Right cardiac atrium (tissue), 5 donors: ENCODE data around the gene VTCN1. TPM values are rescaled to one million over a fixed set of nuclear protein-coding genes. Genes with fewer than 3 reads are reported as not detected.
"Not testable (repeated sequence)": the region's sequence is repeated elsewhere in the genome, so short reads cannot be mapped to it uniquely, and the experiment has no call there.

ENCODE experiments used
- ATAC-seq, 2 donors: fragments of 200-7000 bp; cut with Tn5 transposase; one replicate each; pipeline versions ENCODE4 v1.8.0 to v1.9.1; 2020; ENCODE audit warnings: moderate library complexity in 2 of 2, mild to moderate bottlenecking in 1 of 2
- DNase-seq, 3 donors: peaks; one replicate each; pipeline ENCODE4 v3.0.0-alpha.2; 2020
- H3K27ac ChIP-seq: one replicate; pipeline ENCODE4 v1.5.1; 2013; ENCODE audit warnings: mild to moderate bottlenecking, low read length, control low read depth, moderate library complexity
- H3K27me3 ChIP-seq: one replicate; pipeline ENCODE4 v1.6.1; 2013; ENCODE audit not compliant: control insufficient read depth, insufficient read depth
- H3K4me1 ChIP-seq: one replicate; pipeline ENCODE4 v1.6.1; 2013; ENCODE audit warnings: low read length; ENCODE audit not compliant: control insufficient read depth, insufficient read depth
- H3K4me3 ChIP-seq: one replicate; pipeline ENCODE4 v1.5.1; 2013; ENCODE audit warnings: low read length, control low read depth
- H3K9me3 ChIP-seq: one replicate; pipeline ENCODE4 v1.6.1; 2013; ENCODE audit warnings: low read length; ENCODE audit not compliant: control insufficient read depth
- WGBS: extraction: QIAGEN DNeasy Blood & Tissue Kit; methylation state at CpG from one replicate; pipeline ENCODE4 v1.1.7; 2013; 5-methylcytosine and 5-hydroxymethylcytosine counted together
- intact Hi-C, 4 donors: fragments of 100-400 bp; cut with DNase I; formaldehyde crosslinking; loops; one replicate each; pipeline versions ENCODE4 v1.11.0 to v1.14.0; 2022 to 2023
- polyA plus RNA-seq: library from polyadenylated mRNA; stranded (reverse); fragments of 200-250 nt; gene quantifications from one replicate; pipeline ENCODE4 v1.2.3, GENCODE V29; 2013
- total RNA-seq, 4 donors: library from RNA; stranded (reverse); fragmentation: NEBNext Ultra II Directional; extraction: Animal tissue kit (Norgen Biotek cat#: 25700); gene quantifications; one replicate each; pipeline ENCODE4 v1.2.1, GENCODE V29; 2021
- donor health status: healthy with polysubstance abuse.
- donor health status: DM: no; HTN: yes; CAD: no.
- donor health status: DM: no; HTN: no; CAD: no.
- donor health status: DM: no; HTN: yes; CAD: no; lungs with severe emphysema.
- donor health status: DM: yes; HTN: yes; CAD: no.

The VTCN1 gene
- total and polyA plus RNA-seq, 5 donors = 0.05 to 0.25 (median 0.11) TPM; not detected in 2

GRCh38 chr1:117123274-117123673, 87.5 kb downstream of the VTCN1 start:
- intact Hi-C loops = loop anchor here in 3 of 4 donors (5.0 to 10.0 kb wide), 3 partner anchors 48 to 242 kb away; partner anchors contain the start of gene MAN1A2 (in 1 of the 3)
- Histone ChIP-seq H3K9me3 (no peaks in the 10 kb centered on the region), H3K4me1 (no peaks in the 10 kb centered on the region), H3K27me3 (no peaks in the 10 kb centered on the region), H3K27ac (no peak overlapping the region), H3K4me3 (no peak overlapping the region)
- DNase-seq (no peak), ATAC-seq (no peak)
- 95% methylated on average over 2 of the region's 2 CpGs for WGBS

- Histone ChIP-seq H3K27ac (peak overlapping the region; percentile 98), H3K9me3 (no peaks in the 10 kb centered on the region), H3K4me1 (no peaks in the 10 kb centered on the region), H3K4me3 (peak overlapping the region; percentile 91), H3K27me3 (no peaks in the 10 kb centered on the region)
- WGBS = 24% methylated on average over 32 of the region's 32 CpGs
- intact Hi-C loops = loop anchor here in 3 of 4 donors (5.0 to 10.0 kb wide), 3 partner anchors 48 to 242 kb away; partner anchors contain the start of gene MAN1A2 (in 1 of the 3)
- peak in 1 of 2 donors; percentile 32 for ATAC-seq
- DNase-seq = no peak
Measured at GRCh38 chr1:117122330-117123025, 88.2 kb downstream of the VTCN1 start.

- DNase-seq (peak; percentile 97 to 99 (median 98)), ATAC-seq (peak; percentile 99)
- Histone ChIP-seq H3K4me3 (peak within 1 kb of the TSS; percentile 91), H3K9me3 (no peaks in the 10 kb centered on the region), H3K4me1 (no peaks in the 10 kb centered on the region), H3K27me3 (no peaks in the 10 kb centered on the region), H3K27ac (peak within 1 kb of the TSS; percentile 98)
- intact Hi-C loops = loop anchor here in 3 of 4 donors (5.0 to 10.0 kb wide), 3 partner anchors 47 to 243 kb away; partner anchors contain the start of gene MAN1A2 (in 1 of the 3)
- under 1% methylated on average over 71 of the region's 71 CpGs for WGBS
Measured at GRCh38 chr1:117121589-117122329, 89.0 kb downstream of the VTCN1 start, which contains the start of gene TRIM45. TRIM45 (minus strand) TSS chr1:117121749; CDS start chr1:117121201, 548 bp downstream.

- Histone ChIP-seq H3K27me3 (no peaks in the 10 kb centered on the region), H3K4me3 (peak overlapping the region; percentile 91), H3K4me1 (no peaks in the 10 kb centered on the region), H3K9me3 (no peaks in the 10 kb centered on the region), H3K27ac (peak overlapping the region; percentile 85)
- intact Hi-C loops = loop anchor here in 3 of 4 donors (5.0 to 10.0 kb wide), 3 partner anchors 46 to 244 kb away; partner anchors contain the start of gene MAN1A2 (in 1 of the 3)
- 11% methylated on average over 29 of the region's 29 CpGs for WGBS
- DNase-seq = peak in 1 of 3 donors; percentile 13
- ATAC-seq = peak; percentile 64 to 69
Measured at GRCh38 chr1:117120774-117121588, 89.7 kb downstream of the VTCN1 start.

- H3K27ac ChIP-seq, DNase-seq, intact Hi-C loops, H3K9me3 ChIP-seq, H3K4me1 ChIP-seq, H3K27me3 ChIP-seq, ATAC-seq, H3K4me3 ChIP-seq: not testable (repeated sequence)
- WGBS = 96% methylated on average over 10 of the region's 10 CpGs
Measured at GRCh38 chr1:117119144-117119543, 91.6 kb downstream of the VTCN1 start.

GRCh38 chr1:117118137-117118536, 92.6 kb downstream of the VTCN1 start:
- no peak for DNase-seq
- no peak for ATAC-seq
- Histone ChIP-seq H3K27me3 (no peaks in the 10 kb centered on the region), H3K4me1 (no peaks in the 10 kb centered on the region), H3K27ac (no peak overlapping the region), H3K4me3 (no peak overlapping the region), H3K9me3 (no peaks in the 10 kb centered on the region)
- intact Hi-C loops = no loop called here
- 84% methylated on average over 12 of the region's 12 CpGs for WGBS

DNA sequence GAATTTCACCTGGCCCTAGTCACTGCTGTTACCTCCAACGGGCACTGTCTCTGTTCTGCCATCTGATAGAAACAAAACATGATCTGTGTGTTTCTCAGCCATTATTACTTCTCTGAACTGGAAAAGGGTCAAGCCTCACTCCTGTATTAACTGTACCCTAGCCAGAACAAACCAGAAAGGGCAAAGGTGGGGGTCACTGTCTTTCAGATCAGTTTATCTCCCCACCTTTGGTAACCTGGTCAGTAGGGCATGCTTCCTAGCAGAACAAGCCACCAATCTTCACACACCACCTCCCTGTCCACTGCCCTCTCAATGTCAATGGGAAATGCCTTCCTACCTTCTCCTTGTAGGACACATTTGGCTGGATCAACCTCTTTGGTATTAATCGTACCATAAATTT, 93.0 kb downstream of the VTCN1 start:
- DNase-seq = no peak
- intact Hi-C loops = no loop called here
- no peaks in the 10 kb centered on the region for H3K4me1 ChIP-seq
- no peak overlapping the region for H3K4me3 ChIP-seq
- peak overlapping the region; percentile 23 for H3K27ac ChIP-seq
- no peaks in the 10 kb centered on the region for H3K9me3 ChIP-seq
- H3K27me3 ChIP-seq = no peaks in the 10 kb centered on the region
- ATAC-seq = no peak
- 67% methylated on average over 2 of the region's 2 CpGs for WGBS

DNA sequence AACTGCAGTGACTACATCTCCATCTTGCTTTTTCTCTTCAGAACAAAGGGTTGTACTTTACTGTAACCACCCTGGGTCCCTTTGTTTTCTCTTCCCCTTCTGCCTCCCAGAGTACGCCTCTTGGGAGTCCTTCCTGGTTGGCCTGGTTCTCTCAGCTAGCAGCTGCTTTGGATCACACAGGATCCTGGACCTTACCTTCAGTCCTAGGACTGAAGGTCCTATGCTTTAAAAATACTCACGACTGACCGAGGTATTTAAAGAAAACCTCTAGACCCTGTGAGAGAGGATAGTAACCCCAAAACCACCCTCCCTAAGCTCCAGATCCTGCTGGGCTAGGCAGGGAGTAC, 94.0 kb downstream of the VTCN1 start:
- Histone ChIP-seq H3K9me3 (no peaks in the 10 kb centered on the region), H3K27me3 (no peaks in the 10 kb centered on the region), H3K4me1 (no peaks in the 10 kb centered on the region), H3K27ac (no peak overlapping the region), H3K4me3 (no peak overlapping the region)
- intact Hi-C loops = no loop called here
- ATAC-seq (no peak), DNase-seq (no peak)
- 79% methylated on average over 3 of the region's 3 CpGs for WGBS

DNA sequence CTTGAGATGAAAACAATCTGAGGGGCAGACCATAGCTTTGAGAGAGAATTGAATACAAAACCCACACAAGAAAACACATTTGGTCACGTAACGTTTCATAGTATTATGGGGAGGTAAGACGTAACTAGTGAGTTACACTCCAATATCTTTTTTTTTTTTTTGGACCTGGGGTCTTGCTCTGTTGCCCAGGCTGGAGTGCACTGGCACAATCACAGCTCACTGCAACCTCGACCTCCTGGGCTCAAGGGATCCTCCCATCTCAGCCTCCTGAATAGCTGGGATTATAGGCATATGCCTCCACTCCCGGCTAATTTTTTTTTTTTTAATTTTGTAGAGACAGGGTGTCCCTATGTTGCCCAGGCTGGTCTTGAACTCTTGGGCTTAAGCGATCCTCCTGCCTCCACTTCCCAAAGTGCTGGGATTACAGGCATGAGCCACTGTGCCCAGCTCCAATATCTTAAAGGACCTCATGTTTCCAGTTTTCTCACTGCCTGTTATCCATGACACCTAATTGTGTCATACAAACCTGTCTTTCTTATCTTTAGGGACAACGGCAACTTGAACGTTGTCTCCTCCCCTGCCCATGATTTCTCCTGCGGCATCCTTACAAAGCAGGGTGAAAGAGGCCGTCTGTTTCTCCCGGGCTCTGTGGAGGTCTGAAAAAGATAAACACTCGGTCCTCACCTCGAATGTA, 94.5 kb downstream of the VTCN1 start:
- Histone ChIP-seq H3K27ac (no peak overlapping the region), H3K4me1 (no peaks in the 10 kb centered on the region), H3K27me3 (no peaks in the 10 kb centered on the region), H3K4me3 (no peak overlapping the region), H3K9me3 (no peaks in the 10 kb centered on the region)
- ATAC-seq (no peak), DNase-seq (no peak)
- 83% methylated on average over 13 of the region's 13 CpGs for WGBS
- intact Hi-C loops = no loop called here

DNA sequence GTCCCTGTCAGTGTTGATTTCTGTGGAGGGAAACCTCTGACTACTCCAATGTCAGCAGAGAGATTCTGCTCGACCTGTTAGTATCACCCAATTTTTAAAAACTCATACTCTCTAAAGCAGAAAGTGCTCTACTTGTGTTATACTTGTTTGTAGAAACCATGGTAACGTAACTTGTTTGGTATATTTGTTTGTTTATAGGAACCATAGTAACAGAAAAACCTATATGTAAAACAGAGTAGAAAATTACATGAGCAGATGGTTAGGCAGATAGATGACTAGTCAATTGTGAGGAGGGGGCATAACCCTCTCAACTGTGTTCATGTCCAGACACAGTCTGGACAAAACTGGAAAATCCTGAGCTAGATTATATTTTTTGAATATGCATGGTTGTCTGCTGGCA, 95.8 kb downstream of the VTCN1 start:
- no peak overlapping the region for H3K27ac ChIP-seq
- H3K4me1 ChIP-seq = no peaks in the 10 kb centered on the region
- DNase-seq (no peak), ATAC-seq (no peak)
- 74% methylated on average over 2 of the region's 2 CpGs for WGBS
- H3K27me3 ChIP-seq = no peaks in the 10 kb centered on the region
- H3K4me3 ChIP-seq = no peak overlapping the region
- H3K9me3 ChIP-seq = no peaks in the 10 kb centered on the region
- intact Hi-C loops = no loop called here
